Cortex of kidney (tissue), 1 donor: ENCODE measurements around the gene MPPED2.

Experiments used
- DNase-seq: peaks from one replicate; lab custom pipeline; 2025; lab: John Stamatoyannopoulos, UW

MPPED2 gene

GRCh38 chr11:30485222-30485621 lies 100.9 kb downstream of the MPPED2 start:
- no peak for DNase-seq

- DNase-seq: no peak
Measured at GRCh38 chr11:30483056-30483455, 103.1 kb downstream of the MPPED2 start.

GRCh38 chr11:30481796-30482195 lies 104.4 kb downstream of the MPPED2 start:
- no peak for DNase-seq

GRCh38 chr11:30481330-30481729 lies 104.8 kb downstream of the MPPED2 start:
- no peak for DNase-seq

GRCh38 chr11:30479899-30480298 lies 106.3 kb downstream of the MPPED2 start:
- no peak for DNase-seq

- no peak for DNase-seq
Measured at GRCh38 chr11:30478923-30479322, 107.2 kb downstream of the MPPED2 start.

GRCh38 chr11:30477061-30477460 lies 109.1 kb downstream of the MPPED2 start:
- DNase-seq: no peak

GRCh38 chr11:30474151-30474954 lies 111.8 kb downstream of the MPPED2 start:
- DNase-seq: no peak

- DNase-seq: no peak
Measured at GRCh38 chr11:30471244-30471643, 114.9 kb downstream of the MPPED2 start.

GRCh38 chr11:30468881-30469280 lies 117.3 kb downstream of the MPPED2 start:
- DNase-seq: no peak

GRCh38 chr11:30467176-30467575 lies 119.0 kb downstream of the MPPED2 start:
- DNase-seq: no peak

- no peak for DNase-seq
Measured at GRCh38 chr11:30465623-30466022, 120.5 kb downstream of the MPPED2 start.

GRCh38 chr11:30465192-30465591 lies 121.0 kb downstream of the MPPED2 start:
- no peak for DNase-seq

GRCh38 chr11:30463266-30463665 lies 122.9 kb downstream of the MPPED2 start:
- DNase-seq: no peak

- DNase-seq: no peak
Measured at GRCh38 chr11:30462421-30462820, 123.7 kb downstream of the MPPED2 start.

- no peak for DNase-seq
Measured at GRCh38 chr11:30459821-30460220, 126.3 kb downstream of the MPPED2 start.

- DNase-seq: no peak
Measured at GRCh38 chr11:30459306-30459705, 126.8 kb downstream of the MPPED2 start.

GRCh38 chr11:30458541-30458940 lies 127.6 kb downstream of the MPPED2 start:
- DNase-seq: no peak

GRCh38 chr11:30457087-30457486 lies 129.1 kb downstream of the MPPED2 start:
- no peak for DNase-seq

- no peak for DNase-seq
Measured at GRCh38 chr11:30455025-30455424, 131.1 kb downstream of the MPPED2 start.

GRCh38 chr11:30454541-30454940 lies 131.6 kb downstream of the MPPED2 start:
- no peak for DNase-seq

GRCh38 chr11:30454111-30454510 lies 132.0 kb downstream of the MPPED2 start:
- DNase-seq: no peak

- DNase-seq: no peak
Measured at GRCh38 chr11:30453705-30454104, 132.4 kb downstream of the MPPED2 start.

GRCh38 chr11:30452842-30453241 lies 133.3 kb downstream of the MPPED2 start:
- DNase-seq: no peak
